ENCODE data around the gene ALK. TPM values are rescaled to one million over a fixed set of nuclear protein-coding genes. Genes with fewer than 3 reads are reported as not detected.

ALK gene
- polyA plus RNA-seq, 1 of the 3 experiments (the other 2 are of a cell fraction) = 0.30 TPM

DNA sequence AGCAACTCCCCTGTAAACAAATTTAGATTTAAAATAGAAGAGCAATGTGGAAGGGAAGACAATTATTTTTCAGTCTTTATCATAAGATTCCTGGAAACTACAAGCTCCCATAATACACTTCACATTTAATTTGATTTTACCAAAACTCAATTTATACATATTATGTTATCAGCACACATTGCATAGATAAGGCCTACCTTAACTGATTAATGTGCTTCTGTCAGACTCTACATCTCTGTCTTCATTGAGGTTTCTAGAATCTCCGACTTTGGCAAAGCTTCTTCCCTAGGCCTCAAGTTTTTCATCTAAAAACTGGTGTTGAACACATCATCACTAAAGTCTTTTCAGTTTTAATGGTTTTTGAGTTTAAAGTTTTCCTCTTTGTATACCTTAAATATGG lies 440.1 kb downstream of the ALK start:
- H3K79me2 ChIP-seq (ENCODE audit: insufficient read depth) = no peaks in the 10 kb centered on the region
- H3K4me3 ChIP-seq (ENCODE audit: low read depth in 2 of 2, low read length in 1 of 2) = no peak overlapping the region
- H3K9me3 ChIP-seq = no peaks in the 10 kb centered on the region
- H3K27me3 ChIP-seq (ENCODE audit: insufficient read depth) = no peaks in the 10 kb centered on the region
- no peaks in the 10 kb centered on the region for H3K9me2 ChIP-seq
- no peak overlapping the region for H3K4me2 ChIP-seq
- no peak overlapping the region for H3K9ac ChIP-seq
- no peaks in the 10 kb centered on the region for H4K20me1 ChIP-seq (ENCODE audit: insufficient read depth)
- peaks cover 0 to 61% of the 10 kb centered on the region in 2 experiments; a peak in 2 of 4 replicates for H3K4me1 ChIP-seq (ENCODE audit: control insufficient read depth in 1 of 2, insufficient read depth in 2 of 2, low read depth in 1 of 2, low read length in 1 of 2)
- POLR2A ChIA-PET = interaction anchor here (0.8 to 1.8 kb wide), 9 partner anchors 37 to 440 kb away, joined by 3 to 9 read pairs (median 4); partner anchors contain the start of gene ALK
- H3F3A ChIP-seq (replicated peaks; ENCODE audit: insufficient read depth) = no peaks in the 10 kb centered on the region
- no peak for DNase-seq
- CTCF ChIA-PET = interaction anchor here (0.6 to 3.5 kb wide), 12 partner anchors 11 to 575 kb away, joined by 3 to 22 read pairs (median 4); partner anchors contain the start of gene ALK
- H2AFZ ChIP-seq (ENCODE audit: low read depth) = no peak overlapping the region
- 16% methylated on average over 1 of the region's 1 CpG for WGBS (ENCODE audit: low lambda C conversion rate)
- H3K27ac ChIP-seq (ENCODE audit: low read depth in 2 of 2, low read length in 1 of 2) = peak overlapping the region in 1 of 2 experiments; percentile 100; a peak in 2 of 4 replicates
- peaks cover 0 to 3% of the 10 kb centered on the region in 2 experiments for H3K36me3 ChIP-seq (replicated peaks in 1 of 2; ENCODE audit: control insufficient read depth in 1 of 2, insufficient read depth in 2 of 2, low read length in 1 of 2)
- TF ChIP-seq, protein P1, sequence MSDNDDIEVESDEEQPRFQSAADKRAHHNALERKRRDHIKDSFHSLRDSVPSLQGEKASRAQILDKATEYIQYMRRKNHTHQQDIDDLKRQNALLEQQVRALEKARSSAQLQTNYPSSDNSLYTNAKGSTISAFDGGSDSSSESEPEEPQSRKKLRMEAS (IDR thresholded peaks at IDR 0.05; ENCODE audit: low read depth) = no peak
- TF ChIP-seq TAF1 (IDR thresholded peaks at IDR 0.05; ENCODE audit: borderline replicate concordance, low read depth, low read length) (no peak), TCF12 (IDR thresholded peaks at IDR 0.05) (peak; percentile 20; the same call in 1 of the 2 replicates), MXI1 (IDR thresholded peaks at IDR 0.05; ENCODE audit: low read depth, low read length) (peak; percentile 53; the same call in 1 of the 2 replicates), NFIC (IDR thresholded peaks at IDR 0.05; ENCODE audit: borderline replicate concordance) (no peak), ELF1 (IDR thresholded peaks at IDR 0.05) (no peak), GATA2 (CRISPR knock-in tag; IDR thresholded peaks at IDR 0.05) (peak; percentile 95), EZH2phosphoT487 (IDR thresholded peaks at IDR 0.05; ENCODE audit: borderline replicate concordance, low read depth) (no peak), YY1 (IDR thresholded peaks at IDR 0.05; ENCODE audit: low read depth) (no peak), SMC3 (IDR thresholded peaks at IDR 0.05; ENCODE audit: low read depth, low read length) (peak; percentile 14; the same call in 1 of the 2 replicates), RFX5 (IDR thresholded peaks at IDR 0.05; ENCODE audit: low read length) (no peak), EP300 (IDR thresholded peaks at IDR 0.05; ENCODE audit: borderline replicate concordance in 1 of 2, low read depth in 1 of 2, low read length in 1 of 2) (peak in 1 of 2 experiments; percentile 97; a peak in 2 of 4 replicates), NRF1 (IDR thresholded peaks at IDR 0.05; ENCODE audit: low read depth, low read length) (no peak), RXRA (IDR thresholded peaks at IDR 0.05; ENCODE audit: borderline replicate concordance, low read depth) (no peak), POLR2AphosphoS5 (IDR thresholded peaks at IDR 0.05; ENCODE audit: low read depth, low read length) (no peak), SIN3A (IDR thresholded peaks at IDR 0.05; ENCODE audit: borderline replicate concordance, low read depth, low read length) (no peak), RCOR1 (IDR thresholded peaks at IDR 0.05; ENCODE audit: low read length) (peak; percentile 93), RAD21 (IDR thresholded peaks at IDR 0.05; ENCODE audit: low read length) (peak; percentile 33), TEAD4 (IDR thresholded peaks at IDR 0.05; ENCODE audit: borderline replicate concordance, insufficient read depth) (no peak), FOXJ3 (CRISPR knock-in tag; IDR thresholded peaks at IDR 0.05) (peak; percentile 73; the same call in 1 of the 2 replicates), GABPA (IDR thresholded peaks at IDR 0.05; ENCODE audit: low read depth) (no peak), JUND (IDR thresholded peaks at IDR 0.05) (no peak), CHD2 (IDR thresholded peaks at IDR 0.05; ENCODE audit: low read length, partially characterized antibody) (peak; percentile 52), FOSL2 (IDR thresholded peaks at IDR 0.05; ENCODE audit: borderline replicate concordance, low read depth) (no peak)
- TF ChIP-seq, protein P2, sequence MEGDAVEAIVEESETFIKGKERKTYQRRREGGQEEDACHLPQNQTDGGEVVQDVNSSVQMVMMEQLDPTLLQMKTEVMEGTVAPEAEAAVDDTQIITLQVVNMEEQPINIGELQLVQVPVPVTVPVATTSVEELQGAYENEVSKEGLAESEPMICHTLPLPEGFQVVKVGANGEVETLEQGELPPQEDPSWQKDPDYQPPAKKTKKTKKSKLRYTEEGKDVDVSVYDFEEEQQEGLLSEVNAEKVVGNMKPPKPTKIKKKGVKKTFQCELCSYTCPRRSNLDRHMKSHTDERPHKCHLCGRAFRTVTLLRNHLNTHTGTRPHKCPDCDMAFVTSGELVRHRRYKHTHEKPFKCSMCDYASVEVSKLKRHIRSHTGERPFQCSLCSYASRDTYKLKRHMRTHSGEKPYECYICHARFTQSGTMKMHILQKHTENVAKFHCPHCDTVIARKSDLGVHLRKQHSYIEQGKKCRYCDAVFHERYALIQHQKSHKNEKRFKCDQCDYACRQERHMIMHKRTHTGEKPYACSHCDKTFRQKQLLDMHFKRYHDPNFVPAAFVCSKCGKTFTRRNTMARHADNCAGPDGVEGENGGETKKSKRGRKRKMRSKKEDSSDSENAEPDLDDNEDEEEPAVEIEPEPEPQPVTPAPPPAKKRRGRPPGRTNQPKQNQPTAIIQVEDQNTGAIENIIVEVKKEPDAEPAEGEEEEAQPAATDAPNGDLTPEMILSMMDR (IDR thresholded peaks at IDR 0.05) = no peak
- TF ChIP-seq, protein P3, sequence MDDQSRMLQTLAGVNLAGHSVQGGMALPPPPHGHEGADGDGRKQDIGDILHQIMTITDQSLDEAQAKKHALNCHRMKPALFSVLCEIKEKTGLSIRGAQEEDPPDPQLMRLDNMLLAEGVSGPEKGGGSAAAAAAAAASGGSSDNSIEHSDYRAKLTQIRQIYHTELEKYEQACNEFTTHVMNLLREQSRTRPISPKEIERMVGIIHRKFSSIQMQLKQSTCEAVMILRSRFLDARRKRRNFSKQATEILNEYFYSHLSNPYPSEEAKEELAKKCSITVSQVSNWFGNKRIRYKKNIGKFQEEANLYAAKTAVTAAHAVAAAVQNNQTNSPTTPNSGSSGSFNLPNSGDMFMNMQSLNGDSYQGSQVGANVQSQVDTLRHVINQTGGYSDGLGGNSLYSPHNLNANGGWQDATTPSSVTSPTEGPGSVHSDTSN (IDR thresholded peaks at IDR 0.05) = no peak
- TF ChIP-seq, protein P4, sequence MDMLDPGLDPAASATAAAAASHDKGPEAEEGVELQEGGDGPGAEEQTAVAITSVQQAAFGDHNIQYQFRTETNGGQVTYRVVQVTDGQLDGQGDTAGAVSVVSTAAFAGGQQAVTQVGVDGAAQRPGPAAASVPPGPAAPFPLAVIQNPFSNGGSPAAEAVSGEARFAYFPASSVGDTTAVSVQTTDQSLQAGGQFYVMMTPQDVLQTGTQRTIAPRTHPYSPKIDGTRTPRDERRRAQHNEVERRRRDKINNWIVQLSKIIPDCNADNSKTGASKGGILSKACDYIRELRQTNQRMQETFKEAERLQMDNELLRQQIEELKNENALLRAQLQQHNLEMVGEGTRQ (IDR thresholded peaks at IDR 0.05; ENCODE audit: borderline replicate concordance, low read depth, low read length) = no peak
- TF ChIP-seq, protein P5, sequence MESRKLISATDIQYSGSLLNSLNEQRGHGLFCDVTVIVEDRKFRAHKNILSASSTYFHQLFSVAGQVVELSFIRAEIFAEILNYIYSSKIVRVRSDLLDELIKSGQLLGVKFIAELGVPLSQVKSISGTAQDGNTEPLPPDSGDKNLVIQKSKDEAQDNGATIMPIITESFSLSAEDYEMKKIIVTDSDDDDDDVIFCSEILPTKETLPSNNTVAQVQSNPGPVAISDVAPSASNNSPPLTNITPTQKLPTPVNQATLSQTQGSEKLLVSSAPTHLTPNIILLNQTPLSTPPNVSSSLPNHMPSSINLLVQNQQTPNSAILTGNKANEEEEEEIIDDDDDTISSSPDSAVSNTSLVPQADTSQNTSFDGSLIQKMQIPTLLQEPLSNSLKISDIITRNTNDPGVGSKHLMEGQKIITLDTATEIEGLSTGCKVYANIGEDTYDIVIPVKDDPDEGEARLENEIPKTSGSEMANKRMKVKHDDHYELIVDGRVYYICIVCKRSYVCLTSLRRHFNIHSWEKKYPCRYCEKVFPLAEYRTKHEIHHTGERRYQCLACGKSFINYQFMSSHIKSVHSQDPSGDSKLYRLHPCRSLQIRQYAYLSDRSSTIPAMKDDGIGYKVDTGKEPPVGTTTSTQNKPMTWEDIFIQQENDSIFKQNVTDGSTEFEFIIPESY (IDR thresholded peaks at IDR 0.05; ENCODE audit: borderline replicate concordance, low read depth) = no peak
- TF ChIP-seq, protein P6, sequence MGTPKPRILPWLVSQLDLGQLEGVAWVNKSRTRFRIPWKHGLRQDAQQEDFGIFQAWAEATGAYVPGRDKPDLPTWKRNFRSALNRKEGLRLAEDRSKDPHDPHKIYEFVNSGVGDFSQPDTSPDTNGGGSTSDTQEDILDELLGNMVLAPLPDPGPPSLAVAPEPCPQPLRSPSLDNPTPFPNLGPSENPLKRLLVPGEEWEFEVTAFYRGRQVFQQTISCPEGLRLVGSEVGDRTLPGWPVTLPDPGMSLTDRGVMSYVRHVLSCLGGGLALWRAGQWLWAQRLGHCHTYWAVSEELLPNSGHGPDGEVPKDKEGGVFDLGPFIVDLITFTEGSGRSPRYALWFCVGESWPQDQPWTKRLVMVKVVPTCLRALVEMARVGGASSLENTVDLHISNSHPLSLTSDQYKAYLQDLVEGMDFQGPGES (IDR thresholded peaks at IDR 0.05; ENCODE audit: low read depth, low read length) = no peak
